Measurements from ENCODE around the gene FSTL1. TPM values are rescaled to one million over a fixed set of nuclear protein-coding genes. Genes with fewer than 3 reads are reported as not detected.

The FSTL1 gene
- total and polyA plus RNA-seq, 2 of the 8 experiments (the other 6 are each of a cell fraction or from before 2014, with no cell fraction given) = 158 to 516 TPM

DNA sequence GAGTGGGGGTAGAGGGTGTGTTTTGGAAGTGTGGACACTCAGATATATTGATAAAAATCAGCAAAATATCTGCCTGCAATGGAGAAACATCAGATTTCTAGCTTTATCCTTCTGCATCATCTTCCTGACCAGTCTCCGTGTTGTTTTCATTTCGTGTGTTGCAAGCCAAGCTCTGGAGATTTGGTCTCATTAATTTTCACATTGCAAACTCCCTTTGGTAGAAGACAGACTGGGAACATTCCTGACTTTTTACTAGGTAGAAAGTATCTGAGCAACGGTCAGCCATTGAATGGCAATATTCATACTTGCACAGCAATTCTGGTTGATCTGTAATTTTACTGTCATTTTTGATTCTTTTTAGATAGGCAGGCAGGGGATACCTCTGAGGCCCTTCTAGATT is 30.4 kb downstream of the FSTL1 start (continued):
- TF ChIP-seq, protein P1, sequence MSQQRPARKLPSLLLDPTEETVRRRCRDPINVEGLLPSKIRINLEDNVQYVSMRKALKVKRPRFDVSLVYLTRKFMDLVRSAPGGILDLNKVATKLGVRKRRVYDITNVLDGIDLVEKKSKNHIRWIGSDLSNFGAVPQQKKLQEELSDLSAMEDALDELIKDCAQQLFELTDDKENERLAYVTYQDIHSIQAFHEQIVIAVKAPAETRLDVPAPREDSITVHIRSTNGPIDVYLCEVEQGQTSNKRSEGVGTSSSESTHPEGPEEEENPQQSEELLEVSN (IDR thresholded peaks at IDR 0.05) = no peak
- no peak for TF ChIP-seq HDAC2 (IDR thresholded peaks at IDR 0.05; ENCODE audit: borderline replicate concordance in 1 of 2, low read depth in 2 of 2, low read length in 2 of 2)
- no peak for TF ChIP-seq JUND (IDR thresholded peaks at IDR 0.05; ENCODE audit: low read length)
